HG03103 (cell line): ENCODE results near the gene PCNX1.
A peak's percentile ranks its signal among the peaks of the same experiment; 100 is the strongest.
"Not testable (repeated sequence)": the region's sequence is repeated elsewhere in the genome, so short reads cannot be mapped to it uniquely, and the experiment has no call there.

Source experiments
- ATAC-seq: cut with Tn5 transposase; IDR thresholded peaks from one replicate; pipeline ENCODE4 v1.9.1; 2021; ENCODE audit warnings: low read depth; ENCODE audit not compliant: unreplicated experiment

The PCNX1 gene

GRCh38 chr14:70907176-70907995 is at the start of gene PCNX1:
Gene PCNX1, plus strand, starts transcription at chr14:70907459. Its CDS starts 392 bp downstream, at chr14:70907851.
- ATAC-seq, result peak; percentile 69

GRCh38 chr14:70857496-70857890 is 49.8 kb upstream of the PCNX1 start:
- ATAC-seq, result no peak

GRCh38 chr14:70858641-70859040 is 48.6 kb upstream of the PCNX1 start:
- ATAC-seq, result no peak

GRCh38 chr14:70866992-70867391 is 40.3 kb upstream of the PCNX1 start:
- not testable (repeated sequence) for ATAC-seq

- ATAC-seq, result no peak
Measured at GRCh38 chr14:70871001-70871400, 36.3 kb upstream of the PCNX1 start.

GRCh38 chr14:70871863-70872677 is 35.2 kb upstream of the PCNX1 start:
- no peak for ATAC-seq

- ATAC-seq, result no peak
Measured at GRCh38 chr14:70872678-70873020, 34.6 kb upstream of the PCNX1 start.

GRCh38 chr14:70873627-70874026 is 33.6 kb upstream of the PCNX1 start:
- no peak for ATAC-seq

- not testable (repeated sequence) for ATAC-seq
Measured at GRCh38 chr14:70875811-70876460, 31.3 kb upstream of the PCNX1 start.

- no peak for ATAC-seq
Measured at GRCh38 chr14:70879448-70879847, 27.8 kb upstream of the PCNX1 start.

- ATAC-seq, result not testable (repeated sequence)
Measured at GRCh38 chr14:70880888-70881287, 26.4 kb upstream of the PCNX1 start.

GRCh38 chr14:70881549-70882177 is 25.6 kb upstream of the PCNX1 start:
- no peak for ATAC-seq

GRCh38 chr14:70882776-70883492 is 24.3 kb upstream of the PCNX1 start:
- ATAC-seq, result no peak

GRCh38 chr14:70884595-70885342 is 22.5 kb upstream of the PCNX1 start:
- no peak for ATAC-seq

GRCh38 chr14:70885343-70886022 is 21.8 kb upstream of the PCNX1 start:
- no peak for ATAC-seq

GRCh38 chr14:70886421-70887206 is 20.6 kb upstream of the PCNX1 start:
- ATAC-seq, result no peak

GRCh38 chr14:70887207-70887681 is 20.0 kb upstream of the PCNX1 start:
- no peak for ATAC-seq
